Ectodermal cell (in vitro differentiated cells): ENCODE results near the gene LRCH4.
A peak's percentile ranks its signal among the peaks of the same experiment; 100 is the strongest.

Experiments used
- H3K27ac ChIP-seq: 2 replicates; pipeline ENCODE4 v1.7.0; 2013; ENCODE audit warnings: mild to moderate bottlenecking, low read depth, low read length; ENCODE audit not compliant: insufficient read depth, poor library complexity, severe bottlenecking
- H3K27me3 ChIP-seq: 2 replicates; pipeline ENCODE4 v1.7.0; 2013; ENCODE audit warnings: mild to moderate bottlenecking, low read length; ENCODE audit not compliant: insufficient read depth, control insufficient read depth, poor library complexity, severe bottlenecking
- H3K36me3 ChIP-seq: one replicate; pipeline ENCODE4 v1.7.0; 2013; ENCODE audit warnings: low read length; ENCODE audit not compliant: control insufficient read depth, insufficient read depth
- H3K4me1 ChIP-seq: one replicate; pipeline ENCODE4 v1.7.0; 2013; ENCODE audit warnings: low read length; ENCODE audit not compliant: control insufficient read depth, insufficient read depth
- H3K4me3 ChIP-seq: 2 replicates; pipeline ENCODE4 v1.7.0; 2013; ENCODE audit warnings: low read depth, low read length, control low read depth; ENCODE audit not compliant: insufficient read depth
- H3K9me3 ChIP-seq: 2 replicates; pipeline ENCODE4 v1.7.0; 2013; ENCODE audit warnings: mild to moderate bottlenecking, low read length, moderate library complexity; ENCODE audit not compliant: control insufficient read depth
- WGBS, 2 experiments: methylation state at CpG; one replicate each; pipeline ENCODE4 v1.1.7; 2013; ENCODE audit warnings: missing lambda C conversion rate in 2 of 2; 5-methylcytosine and 5-hydroxymethylcytosine counted together

The LRCH4 gene

DNA sequence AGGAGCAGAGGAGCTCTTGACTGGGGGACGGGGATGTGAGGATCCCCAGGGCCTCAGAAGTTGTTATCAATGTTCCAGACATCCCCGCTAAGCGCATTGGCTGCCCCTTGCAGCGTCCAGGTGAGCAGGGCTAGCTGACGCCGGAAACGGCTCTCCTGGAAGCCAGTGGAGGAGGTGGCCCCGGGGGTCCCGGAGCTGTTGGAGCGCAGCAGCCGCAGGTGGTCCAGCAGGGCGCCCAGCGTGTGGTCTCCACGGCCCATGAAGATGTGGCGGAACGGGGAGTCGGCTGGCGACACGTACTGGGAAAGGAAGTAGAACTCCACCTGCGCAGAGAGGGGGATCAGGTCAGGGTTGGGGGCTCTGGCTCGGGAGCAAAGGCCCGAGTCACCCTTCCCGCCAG lies 34.9 kb upstream of the LRCH4 start:
- no peaks in the 10 kb centered on the region for H3K4me1 ChIP-seq
- H3K9me3 ChIP-seq = no peaks in the 10 kb centered on the region
- no peak overlapping the region for H3K4me3 ChIP-seq
- H3K27me3 ChIP-seq = peaks cover 2% of the 10 kb centered on the region
- H3K27ac ChIP-seq = no peak overlapping the region
- no peaks in the 10 kb centered on the region for H3K36me3 ChIP-seq
- 93 to 94% methylated on average over 23 of the region's 23 CpGs for WGBS, 2 experiments

DNA sequence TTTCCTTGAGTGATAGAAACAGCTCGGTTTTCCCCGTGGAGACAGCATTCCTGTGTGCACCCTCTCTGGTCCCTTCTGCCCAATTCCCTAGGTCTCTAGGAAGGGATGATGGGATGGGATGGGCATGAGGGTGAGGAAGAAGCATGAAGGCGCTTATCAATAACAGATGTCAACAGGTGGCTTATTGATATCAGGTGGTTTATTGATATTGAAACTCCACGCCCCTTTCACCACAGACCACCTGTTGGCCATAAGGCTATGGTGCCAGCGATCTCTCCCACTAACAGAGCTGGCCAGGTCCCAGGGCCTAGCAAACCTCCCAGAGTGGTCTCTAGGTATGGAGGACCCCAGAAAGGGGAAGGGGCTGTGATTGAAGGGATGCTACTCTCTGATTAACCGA lies 34.3 kb upstream of the LRCH4 start:
- Histone ChIP-seq H3K27ac (no peak overlapping the region), H3K4me3 (no peak overlapping the region), H3K36me3 (no peaks in the 10 kb centered on the region), H3K9me3 (no peaks in the 10 kb centered on the region), H3K4me1 (no peaks in the 10 kb centered on the region), H3K27me3 (no peaks in the 10 kb centered on the region)
- WGBS, 2 experiments = 92 to 94% methylated on average over 6 of the region's 6 CpGs

DNA sequence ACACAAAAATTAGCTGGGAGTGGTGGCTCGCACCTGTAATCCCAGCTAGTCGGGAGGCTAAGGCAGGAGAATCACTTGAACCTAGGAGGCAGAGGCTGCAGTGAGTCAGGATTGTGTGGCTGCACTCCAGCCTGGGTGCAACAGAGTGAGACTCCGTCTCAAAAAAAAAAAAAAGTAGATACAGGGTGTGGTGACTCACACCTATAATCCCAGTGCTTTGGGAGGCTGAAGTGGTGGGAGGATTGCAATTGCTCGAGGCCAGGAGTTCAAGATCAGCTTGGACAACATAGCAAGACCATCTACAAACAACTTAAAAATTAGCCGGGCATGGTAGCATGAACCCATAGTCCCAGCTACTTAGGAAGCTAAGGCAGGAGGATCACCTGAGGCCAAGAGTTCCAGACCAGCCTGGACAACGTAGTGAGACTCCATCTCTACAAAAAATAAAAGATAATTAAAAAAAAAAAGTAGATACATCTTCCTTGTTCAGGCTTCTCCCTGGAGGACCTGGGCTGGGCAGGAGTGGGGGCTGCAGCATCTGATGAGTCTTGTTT lies 28.5 kb upstream of the LRCH4 start:
- Histone ChIP-seq H3K9me3 (no peaks in the 10 kb centered on the region), H3K4me1 (no peaks in the 10 kb centered on the region), H3K27me3 (no peaks in the 10 kb centered on the region), H3K36me3 (no peaks in the 10 kb centered on the region), H3K27ac (no peak overlapping the region), H3K4me3 (no peak overlapping the region)
- WGBS, 2 experiments = 89 to 91% methylated on average over 5 to 6 of the region's 6 CpGs

DNA sequence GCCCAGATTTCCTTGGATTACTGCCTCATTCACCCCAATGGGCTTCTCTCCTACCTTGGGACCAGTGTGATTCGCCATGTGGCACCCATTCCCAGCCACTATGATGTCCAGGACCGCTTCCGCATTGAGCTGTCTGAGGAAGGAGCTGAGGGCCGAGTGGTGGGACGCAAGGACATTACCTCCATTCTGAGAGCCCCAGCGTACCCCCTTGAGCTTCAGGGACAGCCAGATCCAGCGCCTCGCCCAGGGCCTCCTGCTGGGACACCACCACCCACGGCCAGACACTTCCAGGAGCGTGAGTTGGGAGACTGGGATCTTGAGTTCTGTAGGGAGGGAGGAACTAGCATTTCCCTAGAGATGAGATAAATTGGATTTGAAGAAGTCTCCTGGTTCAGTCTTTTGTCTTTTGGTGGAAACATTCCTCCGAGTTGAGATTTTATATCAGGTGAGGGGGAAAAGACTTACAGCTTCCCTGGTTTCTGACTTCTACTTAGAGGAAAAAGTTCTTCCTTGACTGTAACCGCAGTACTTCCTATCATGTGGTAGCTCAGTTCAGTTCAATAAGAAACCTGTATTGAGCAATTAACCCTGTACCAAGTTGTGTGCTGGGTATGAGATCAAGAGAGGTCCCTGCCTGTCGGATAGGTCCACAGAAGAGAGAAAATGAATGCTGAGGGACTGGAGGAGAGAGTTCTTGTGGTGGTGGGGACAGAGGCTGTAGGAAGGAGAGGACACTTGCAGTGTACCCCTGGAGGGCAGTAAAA lies 27.7 kb upstream of the LRCH4 start:
- Histone ChIP-seq H3K9me3 (no peaks in the 10 kb centered on the region), H3K4me3 (peak overlapping the region; percentile 76), H3K4me1 (no peaks in the 10 kb centered on the region), H3K27ac (no peak overlapping the region), H3K36me3 (no peaks in the 10 kb centered on the region), H3K27me3 (no peaks in the 10 kb centered on the region)
- 92 to 93% methylated on average over 13 of the region's 13 CpGs for WGBS, 2 experiments

DNA sequence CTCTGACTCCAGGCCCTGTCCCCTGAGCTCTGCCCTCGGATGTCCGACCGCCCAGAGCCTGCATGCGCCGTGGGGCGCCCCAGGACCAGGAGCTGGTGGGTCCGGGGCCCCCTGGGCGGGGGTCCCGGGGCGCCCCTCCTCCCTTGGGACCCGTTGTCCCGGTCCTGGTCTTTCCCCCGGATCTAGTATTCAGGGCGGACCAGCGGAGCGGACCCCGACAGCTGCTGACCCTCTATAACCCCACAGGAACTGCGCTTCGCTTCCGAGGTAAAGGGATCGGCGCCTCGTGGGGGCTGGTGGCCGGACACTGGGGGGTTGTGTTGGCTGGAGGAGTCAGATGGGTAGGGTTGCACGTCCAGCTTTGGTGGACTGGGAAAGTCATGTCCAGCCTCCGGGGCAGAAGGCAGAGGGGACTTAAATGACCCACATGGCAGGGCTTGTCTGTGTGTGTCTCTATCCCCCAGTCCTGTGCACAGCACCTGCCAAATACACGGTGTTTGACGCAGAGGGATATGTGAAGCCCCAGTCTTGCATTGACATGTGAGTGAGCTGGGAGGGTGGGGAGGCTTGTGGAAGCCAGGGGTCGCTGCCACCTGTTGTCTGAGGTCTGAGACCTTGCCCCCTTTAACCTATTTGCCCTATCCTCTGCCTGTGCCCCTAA lies 26.9 kb upstream of the LRCH4 start:
- Histone ChIP-seq H3K27ac (no peak overlapping the region), H3K9me3 (no peaks in the 10 kb centered on the region), H3K36me3 (no peaks in the 10 kb centered on the region), H3K27me3 (no peaks in the 10 kb centered on the region), H3K4me3 (peak overlapping the region; percentile 76), H3K4me1 (no peaks in the 10 kb centered on the region)
- 9 to 10% methylated on average over 29 of the region's 29 CpGs for WGBS, 2 experiments

DNA sequence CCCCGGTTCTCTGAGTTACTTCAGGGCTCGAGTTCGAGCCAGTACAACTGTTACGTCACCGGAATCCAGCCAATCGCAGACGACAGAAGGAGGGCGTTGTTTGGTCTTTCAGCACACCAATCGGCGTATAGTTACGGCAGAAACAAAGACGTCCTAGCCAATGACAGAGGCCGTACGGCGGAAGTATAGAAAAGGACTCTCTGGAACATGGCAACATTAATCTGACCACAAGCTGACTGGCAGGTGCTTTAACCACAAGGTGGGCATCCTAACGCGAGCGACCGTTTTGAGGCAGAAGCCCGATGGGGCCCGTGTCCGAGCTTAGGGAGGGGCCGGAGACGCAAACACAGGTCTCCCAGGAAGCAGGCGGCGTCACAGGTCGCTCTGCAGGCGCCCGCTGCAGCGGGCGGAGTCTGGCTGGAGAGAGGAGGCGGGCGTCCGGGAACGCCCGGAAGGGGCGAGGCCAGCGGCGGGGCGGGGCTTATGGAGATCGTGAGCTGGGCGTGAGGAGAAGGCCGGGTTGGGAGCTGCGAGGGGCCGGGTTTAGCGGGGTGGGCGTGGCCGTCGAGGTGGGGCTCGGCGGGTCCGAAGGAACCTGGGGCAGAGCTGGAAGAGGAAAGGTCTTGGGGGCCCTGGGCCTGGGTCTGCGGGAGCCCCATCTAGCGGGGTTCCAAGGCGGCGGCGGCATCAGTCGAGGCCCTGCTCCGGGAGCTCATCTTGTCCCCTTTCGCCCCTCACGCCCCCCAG lies 26.2 kb upstream of the LRCH4 start, which contains the start of gene MOSPD3:
Gene MOSPD3, plus strand, starts transcription at position 558 of the 747 bp plus-strand sequence. CDS start 252 bp downstream, outside the sequence.
- H3K9me3 ChIP-seq = no peaks in the 10 kb centered on the region
- peak within 1 kb of the TSS; percentile 97 for H3K27ac ChIP-seq
- WGBS, 2 experiments = 0 to 1% methylated on average over 61 of the region's 61 CpGs
- H3K4me1 ChIP-seq = no peaks in the 10 kb centered on the region
- H3K36me3 ChIP-seq = no peaks in the 10 kb centered on the region
- peak within 1 kb of the TSS; percentile 76 for H3K4me3 ChIP-seq
- no peaks in the 10 kb centered on the region for H3K27me3 ChIP-seq

DNA sequence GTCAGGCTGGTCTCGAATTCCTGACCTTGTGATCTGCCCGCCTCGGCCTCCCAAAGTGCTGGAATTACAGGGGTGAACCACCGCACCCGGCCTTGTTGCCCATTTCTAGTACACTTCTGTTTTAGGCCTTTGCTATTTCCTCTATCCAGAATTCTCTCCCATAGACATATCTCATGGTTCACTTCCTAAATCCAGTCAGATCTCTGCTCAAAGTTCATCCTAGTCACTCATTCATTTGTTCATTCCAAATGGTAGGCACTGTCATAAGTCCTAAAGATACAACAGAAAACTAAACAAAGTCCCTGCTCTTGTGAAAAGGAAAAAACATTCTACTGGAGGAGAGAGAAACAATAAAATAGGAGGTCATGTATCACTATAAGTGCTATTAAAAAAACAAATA lies 24.0 kb upstream of the LRCH4 start:
- Histone ChIP-seq H3K9me3 (no peaks in the 10 kb centered on the region), H3K4me3 (no peak overlapping the region), H3K36me3 (no peaks in the 10 kb centered on the region), H3K4me1 (peaks cover 6% of the 10 kb centered on the region), H3K27me3 (peaks cover 18% of the 10 kb centered on the region), H3K27ac (no peak overlapping the region)
- WGBS, 2 experiments = 92 to 95% methylated on average over 5 of the region's 5 CpGs

DNA sequence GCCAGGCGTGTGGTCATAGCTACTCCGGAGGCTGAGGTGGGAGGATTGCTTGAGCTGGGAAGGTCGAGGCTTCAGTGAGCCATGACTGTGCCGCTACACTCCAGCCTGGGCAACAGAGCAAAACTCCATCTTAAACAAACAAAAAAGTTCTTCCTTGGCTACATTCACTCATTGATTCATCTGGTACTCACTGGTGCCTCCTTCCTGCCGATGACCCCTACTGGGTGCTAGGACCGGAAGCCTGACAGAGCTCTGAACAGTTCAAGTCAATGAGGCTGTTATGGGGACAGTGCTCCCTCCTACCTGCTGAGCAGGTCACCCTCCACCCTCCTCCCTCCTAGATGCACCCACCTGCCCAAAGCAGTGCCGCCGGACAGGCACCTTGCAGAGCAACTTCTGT lies 21.2 kb upstream of the LRCH4 start:
- no peaks in the 10 kb centered on the region for H3K36me3 ChIP-seq
- no peaks in the 10 kb centered on the region for H3K9me3 ChIP-seq
- peaks cover 26% of the 10 kb centered on the region for H3K4me1 ChIP-seq
- 91 to 96% methylated on average over 8 of the region's 8 CpGs for WGBS, 2 experiments
- H3K27ac ChIP-seq = no peak overlapping the region
- no peak overlapping the region for H3K4me3 ChIP-seq
- peaks cover 26% of the 10 kb centered on the region for H3K27me3 ChIP-seq

DNA sequence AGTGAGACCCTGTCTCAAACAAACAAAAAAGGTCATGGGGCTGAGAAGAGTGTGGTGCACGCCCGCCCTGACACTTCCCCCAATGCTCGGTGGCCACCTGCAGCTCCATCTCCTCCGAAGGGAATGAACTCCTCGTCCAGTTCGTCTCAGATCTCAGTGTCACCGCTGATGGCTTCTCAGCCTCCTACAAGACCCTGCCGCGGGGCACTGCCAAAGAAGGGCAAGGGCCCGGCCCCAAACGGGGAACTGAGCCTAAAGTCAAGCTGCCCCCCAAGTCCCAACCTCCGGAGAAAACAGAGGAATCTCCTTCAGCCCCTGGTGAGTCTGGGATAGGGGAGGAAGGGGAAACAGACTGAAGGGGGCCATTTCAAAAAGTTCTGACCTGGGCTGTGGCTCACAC lies 20.4 kb upstream of the LRCH4 start:
- no peak overlapping the region for H3K4me3 ChIP-seq
- H3K36me3 ChIP-seq = no peaks in the 10 kb centered on the region
- H3K27ac ChIP-seq = no peak overlapping the region
- H3K27me3 ChIP-seq = peaks cover 26% of the 10 kb centered on the region
- H3K9me3 ChIP-seq = no peaks in the 10 kb centered on the region
- 88% methylated on average over 12 of the region's 12 CpGs for WGBS, 2 experiments
- H3K4me1 ChIP-seq = peaks cover 34% of the 10 kb centered on the region
